Activated T-cell treated with anti-CD3 and anti-CD28 coated beads, Interleukin-2, amount 50 U/mL, for 1 hour (primary cell): ENCODE results near the gene PTPRN2.
"Not testable (repeated sequence)": the region's sequence is repeated elsewhere in the genome, so short reads cannot be mapped to it uniquely, and the experiment has no call there.

ENCODE experiments used
- DNase-seq: peaks from one replicate; pipeline ENCODE4 v3.0.0-alpha.2; 2020

The PTPRN2 gene

DNA sequence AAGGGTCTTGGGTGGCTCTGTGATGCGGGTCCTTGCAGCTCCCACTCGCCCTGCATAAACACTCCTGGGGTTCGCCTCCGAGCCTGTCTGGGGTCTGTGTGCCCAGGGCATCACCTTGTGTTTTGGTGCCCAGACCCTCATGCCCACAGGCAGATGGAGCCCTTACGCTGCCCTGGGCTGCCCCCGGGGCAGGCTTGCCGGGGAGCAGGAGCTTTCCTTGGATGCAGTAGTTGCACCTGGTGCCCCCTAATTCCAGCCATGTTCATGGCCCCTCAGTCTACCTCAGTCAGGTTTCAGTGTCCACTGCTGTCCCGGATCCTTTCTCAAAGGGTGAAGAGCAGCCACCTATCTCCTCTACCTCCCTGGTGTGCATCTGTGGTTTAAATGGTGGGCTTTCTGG is 396.0 kb downstream of the PTPRN2 start:
- no peak for DNase-seq

DNA sequence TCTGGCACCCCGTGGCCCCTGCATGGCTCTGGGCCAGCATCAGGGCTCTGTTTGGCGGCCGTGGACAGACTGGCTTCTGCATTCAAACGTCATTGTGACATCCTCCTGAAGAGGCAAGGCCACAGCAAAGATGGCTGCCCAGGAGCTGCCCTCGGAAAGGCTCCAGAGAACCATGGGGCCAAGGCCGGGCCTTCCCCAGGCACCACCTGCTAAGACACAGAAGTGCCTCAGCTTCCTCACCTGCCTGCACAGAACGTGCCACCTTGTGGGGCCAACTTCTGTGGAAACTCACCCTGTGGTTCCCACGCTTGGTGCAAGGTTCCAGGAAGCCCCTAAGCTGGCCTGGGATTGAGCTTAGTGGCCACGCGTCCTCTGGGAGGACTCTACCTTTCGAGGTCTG is 396.9 kb downstream of the PTPRN2 start:
- DNase-seq = no peak

DNA sequence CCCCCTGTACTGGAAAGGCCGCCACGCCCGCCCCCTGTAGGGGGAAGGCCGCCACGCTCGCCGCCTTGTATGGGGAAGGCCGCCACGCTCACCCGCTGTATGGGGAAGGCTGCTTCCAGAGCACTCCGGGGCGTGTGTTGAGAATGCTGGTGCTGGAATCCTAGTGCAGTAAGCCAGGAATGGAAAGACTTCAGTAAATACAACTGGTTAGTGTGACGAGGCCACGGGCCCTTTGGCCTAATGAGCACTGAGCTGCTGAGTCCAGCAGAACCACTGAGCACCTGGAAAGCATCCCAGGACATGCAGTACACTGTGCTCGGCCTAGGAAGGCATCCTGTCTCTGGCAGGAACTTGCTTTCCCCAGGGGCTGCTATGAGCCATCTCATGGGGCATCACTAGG is 398.9 kb downstream of the PTPRN2 start:
- DNase-seq = no peak

DNA sequence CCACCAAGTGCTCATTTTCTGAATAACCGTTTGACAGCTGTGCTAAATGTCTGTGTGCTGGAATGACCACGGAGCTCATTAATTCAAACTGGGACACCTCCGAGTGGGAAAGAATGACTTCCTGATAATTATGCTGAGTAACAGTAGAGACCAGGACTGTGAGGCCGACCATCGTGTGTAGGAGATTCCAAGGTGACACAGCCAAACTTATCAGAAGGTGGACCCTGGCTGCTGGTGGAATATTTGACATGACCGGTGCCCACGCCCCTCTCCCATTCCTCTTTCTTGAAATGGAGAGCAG is 400.0 kb downstream of the PTPRN2 start:
- no peak for DNase-seq

DNA sequence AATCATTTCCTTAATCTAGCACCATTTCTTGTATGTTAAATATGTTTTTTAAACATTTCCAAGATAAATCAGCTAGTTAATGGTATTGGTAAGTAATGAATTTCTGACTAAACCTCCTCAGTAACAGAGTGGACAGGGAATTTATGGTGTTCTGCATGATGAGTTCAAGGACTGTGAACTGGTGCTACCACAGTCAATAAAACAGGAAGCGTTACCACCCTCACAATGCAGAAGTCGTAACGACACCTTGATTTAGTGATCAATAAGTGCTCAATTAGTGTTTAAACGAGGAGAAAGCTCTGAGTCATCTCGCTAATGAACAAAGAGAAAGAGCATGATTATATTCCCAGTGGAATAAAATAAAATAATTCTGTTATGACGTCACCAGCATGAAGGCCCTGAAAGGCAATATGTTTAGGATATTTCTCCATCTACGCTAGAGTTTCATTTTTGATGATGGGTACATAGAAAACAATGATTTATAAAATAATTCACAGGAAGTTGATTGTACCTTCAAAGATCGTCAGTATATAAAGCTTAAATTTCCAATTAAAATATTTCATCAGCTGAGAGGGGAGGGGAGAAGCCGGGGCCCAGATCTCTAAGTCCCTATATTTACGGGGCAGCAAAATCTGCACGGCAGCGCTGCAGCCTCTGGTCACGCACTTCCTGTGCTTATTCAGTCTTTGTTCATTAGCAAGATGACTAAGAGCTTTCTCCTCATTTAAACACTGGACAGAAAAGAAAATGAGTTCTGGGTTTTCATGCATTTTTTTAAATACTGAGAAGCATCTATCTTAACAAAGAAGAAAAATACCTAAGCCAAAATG is 400.5 kb downstream of the PTPRN2 start:
- no peak for DNase-seq

DNA sequence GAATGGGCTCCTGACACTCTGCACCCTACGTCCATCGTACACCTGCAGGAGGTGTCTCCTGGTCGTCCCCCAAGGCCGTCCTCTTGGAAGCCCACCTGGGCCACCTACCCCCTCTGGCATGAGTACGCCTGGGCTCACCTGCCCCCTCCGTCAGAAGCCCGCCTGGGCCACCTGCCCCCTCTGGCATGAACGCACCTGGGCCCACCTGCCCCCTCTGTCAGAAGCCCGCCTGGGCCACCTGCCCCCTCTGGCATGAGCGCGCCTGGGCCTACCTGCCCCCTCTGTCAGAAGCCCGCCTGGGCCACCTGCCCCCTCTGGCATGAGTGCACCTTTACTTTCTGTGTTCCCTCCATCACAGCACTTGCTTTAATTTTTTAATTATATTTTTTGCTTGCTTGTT is 401.2 kb downstream of the PTPRN2 start:
- DNase-seq = no peak

DNA sequence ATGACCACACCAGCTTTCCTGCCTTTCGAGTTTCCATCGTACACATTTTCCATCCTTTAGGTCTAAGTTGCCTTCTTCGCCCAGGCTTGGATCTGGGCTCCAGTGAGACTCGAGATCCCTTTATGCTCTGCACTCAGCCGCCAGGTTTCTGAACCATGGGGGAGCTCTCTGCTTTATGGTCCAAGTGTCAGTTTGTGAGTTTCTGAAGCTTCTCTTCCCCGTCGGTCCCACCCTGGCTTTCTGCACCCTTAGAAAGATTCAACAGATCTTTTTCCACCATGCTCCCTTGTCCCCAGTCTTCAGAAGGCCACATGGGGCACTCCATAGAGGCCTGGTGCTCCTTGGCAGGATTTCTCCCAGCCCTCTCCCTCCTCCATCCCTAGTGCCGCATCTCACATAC is 402.0 kb downstream of the PTPRN2 start:
- no peak for DNase-seq

DNA sequence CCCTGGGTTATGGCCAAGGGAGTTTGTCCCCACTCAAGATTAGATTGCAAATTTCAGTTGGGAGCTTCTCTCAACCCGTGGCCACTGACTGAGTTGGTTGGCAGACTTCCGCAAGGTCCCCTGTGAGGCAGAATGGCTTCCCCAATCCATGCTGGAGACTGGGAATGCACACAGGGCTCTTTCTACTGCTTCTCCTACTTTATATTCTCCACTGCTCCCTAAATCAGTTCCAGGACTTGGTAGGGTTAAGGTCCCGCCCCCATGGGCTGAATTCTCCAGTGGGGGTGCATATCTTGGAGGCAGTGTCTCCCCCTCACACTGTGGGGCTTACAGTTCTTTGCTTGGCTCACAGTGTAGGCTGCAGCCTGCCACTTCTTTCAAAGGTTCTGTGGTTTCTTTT is 404.2 kb downstream of the PTPRN2 start:
- DNase-seq = no peak

DNA sequence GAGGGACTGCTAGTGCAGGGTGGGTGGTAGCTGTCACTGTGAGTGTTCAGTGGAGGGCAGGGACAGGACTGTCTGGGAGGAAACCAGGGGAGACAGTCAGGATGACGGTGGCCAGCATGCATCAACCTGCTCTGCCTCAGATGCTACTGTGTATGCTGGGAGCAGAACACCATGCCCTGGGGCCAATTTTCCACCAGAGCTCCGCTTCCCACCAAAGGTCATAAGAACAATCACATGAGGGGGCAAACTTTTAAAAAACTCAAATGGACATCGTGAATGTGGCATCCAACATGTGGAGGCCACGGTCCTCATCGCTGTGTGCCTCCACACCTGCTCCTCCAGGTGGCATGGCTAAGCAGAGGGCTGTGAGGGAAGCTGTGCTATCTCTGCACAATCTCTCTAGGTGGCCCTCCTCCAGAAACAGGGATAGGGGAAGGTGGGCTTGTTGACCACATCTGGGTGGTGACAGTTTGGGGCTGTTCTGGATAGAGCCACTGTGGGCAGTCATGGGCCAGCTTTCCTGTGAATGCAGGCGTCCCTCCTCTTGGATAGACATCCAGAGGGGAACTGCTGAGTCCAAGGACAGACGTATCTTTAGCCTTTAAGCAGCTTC is 411.0 kb downstream of the PTPRN2 start:
- DNase-seq = no peak

DNA sequence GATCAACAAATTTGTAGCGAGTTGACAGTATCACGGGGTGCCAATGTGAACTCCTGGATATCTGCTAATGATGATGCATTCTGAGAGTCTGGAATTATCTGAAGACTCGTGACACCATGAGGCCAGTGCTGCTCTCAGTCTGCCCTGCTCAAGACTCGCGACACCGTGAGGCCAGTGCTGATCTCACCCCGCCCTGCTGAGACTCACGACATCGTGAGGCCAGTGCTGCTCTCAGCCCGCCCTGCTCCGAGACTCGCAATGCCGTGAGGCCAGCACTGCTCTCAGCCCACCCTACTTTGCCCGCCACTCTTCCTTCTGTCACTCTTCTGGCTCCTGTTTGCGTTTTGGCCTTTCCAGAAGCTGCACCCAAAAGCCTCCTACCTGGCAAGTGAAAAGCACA is 411.8 kb downstream of the PTPRN2 start:
- no peak for DNase-seq

DNA sequence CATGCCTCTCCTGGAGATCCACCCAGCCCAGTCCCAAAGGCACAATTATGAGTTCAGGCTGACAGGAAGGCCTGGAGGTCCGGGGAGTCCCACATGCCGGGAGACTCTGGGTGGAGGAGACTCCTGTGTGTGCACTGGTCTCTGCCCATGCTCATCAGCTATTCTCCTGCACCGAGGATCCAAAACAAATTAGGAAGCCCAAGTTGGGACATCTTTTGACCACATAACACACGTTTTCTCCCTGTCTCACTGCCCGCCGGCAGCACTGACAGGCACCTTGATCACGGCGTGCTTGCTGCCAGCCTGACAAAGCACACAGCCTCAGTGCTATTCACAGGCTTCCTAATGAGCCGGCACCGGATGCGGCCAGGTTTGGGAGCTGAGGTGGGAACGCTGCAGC is 412.7 kb downstream of the PTPRN2 start:
- DNase-seq = no peak

DNA sequence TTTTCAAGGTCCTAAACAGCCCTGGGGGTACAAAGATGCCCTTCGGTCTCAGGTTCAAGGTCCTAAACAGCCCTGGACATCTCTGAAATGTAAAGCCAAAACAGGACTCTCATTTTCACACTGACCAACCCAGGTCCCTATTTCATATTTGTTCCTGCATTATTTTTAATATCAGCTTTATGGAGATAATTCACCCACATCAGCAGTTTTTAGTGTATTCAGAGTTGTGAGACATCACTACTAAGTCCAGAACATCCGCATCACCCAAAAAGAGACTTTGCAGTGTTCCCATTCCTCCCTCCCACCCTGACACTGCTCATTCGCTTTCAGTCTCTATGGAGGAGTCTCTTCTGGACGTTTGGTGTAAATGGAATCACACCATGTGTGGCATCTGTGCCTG is 420.2 kb downstream of the PTPRN2 start:
- no peak for DNase-seq

DNA sequence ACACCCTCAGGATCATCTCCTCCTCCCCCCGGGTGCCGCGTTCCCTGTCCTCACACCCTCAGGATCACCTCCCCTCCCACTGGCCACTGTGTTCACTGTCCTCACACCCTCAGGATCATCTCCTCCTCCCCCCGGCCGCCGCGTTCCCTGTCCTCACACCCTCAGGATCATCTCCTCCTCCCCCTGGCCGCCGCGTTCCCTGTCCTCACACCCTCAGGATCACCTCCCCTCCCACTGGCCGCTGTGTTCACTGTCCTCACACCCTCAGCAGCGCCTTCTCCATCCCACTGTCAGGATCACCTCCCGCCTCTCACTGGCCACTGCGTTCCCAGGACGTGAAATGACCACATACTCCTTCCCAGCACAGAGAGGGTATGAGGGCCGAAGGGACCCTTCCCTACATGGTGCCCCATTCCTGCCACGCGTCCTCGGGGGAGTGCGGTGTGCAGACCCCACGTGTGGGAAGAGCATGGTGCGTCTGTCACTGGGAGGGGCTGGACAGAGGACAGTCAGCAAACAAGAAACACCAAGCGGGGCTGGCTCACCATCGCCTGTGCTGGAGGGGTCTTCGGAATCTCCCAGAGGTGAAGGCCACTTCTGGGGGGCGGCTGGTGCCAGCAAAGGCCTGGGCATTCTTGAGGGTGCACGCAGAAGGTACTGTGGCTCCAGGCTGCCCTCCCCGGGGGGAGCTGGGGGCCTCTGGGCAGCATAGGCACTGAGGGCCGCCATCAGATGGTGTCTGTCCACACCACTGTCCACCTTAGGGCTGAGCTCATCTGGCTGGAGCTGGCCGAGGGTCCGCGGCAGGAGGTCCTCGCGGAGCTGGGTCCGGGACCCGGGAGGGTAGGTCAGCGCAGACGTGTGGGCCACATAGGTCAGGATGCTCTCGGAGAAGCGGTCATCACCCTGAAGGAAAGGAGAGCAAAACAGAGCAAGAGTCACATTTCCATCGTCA is 421.0 kb downstream of the PTPRN2 start:
- DNase-seq = no peak

DNA sequence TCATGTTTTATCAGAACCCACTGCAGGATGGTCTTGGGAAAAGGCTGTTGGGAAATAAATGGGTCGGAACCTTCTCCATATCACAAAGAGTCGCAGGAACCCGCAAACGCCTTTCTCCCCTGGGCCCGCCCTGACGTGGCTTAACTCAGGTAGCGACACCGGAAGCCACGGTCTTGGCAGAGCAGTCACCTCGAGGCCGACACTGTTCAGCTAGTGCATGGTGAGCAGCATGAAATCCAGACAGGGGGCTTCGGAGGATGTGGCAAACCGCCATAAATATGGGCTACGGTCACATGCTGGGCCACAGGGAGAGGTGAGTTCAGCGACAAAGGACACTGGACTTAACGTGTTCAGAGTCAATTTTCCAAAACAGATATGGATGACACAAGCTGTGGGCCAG is 421.9 kb downstream of the PTPRN2 start:
- DNase-seq = no peak

DNA sequence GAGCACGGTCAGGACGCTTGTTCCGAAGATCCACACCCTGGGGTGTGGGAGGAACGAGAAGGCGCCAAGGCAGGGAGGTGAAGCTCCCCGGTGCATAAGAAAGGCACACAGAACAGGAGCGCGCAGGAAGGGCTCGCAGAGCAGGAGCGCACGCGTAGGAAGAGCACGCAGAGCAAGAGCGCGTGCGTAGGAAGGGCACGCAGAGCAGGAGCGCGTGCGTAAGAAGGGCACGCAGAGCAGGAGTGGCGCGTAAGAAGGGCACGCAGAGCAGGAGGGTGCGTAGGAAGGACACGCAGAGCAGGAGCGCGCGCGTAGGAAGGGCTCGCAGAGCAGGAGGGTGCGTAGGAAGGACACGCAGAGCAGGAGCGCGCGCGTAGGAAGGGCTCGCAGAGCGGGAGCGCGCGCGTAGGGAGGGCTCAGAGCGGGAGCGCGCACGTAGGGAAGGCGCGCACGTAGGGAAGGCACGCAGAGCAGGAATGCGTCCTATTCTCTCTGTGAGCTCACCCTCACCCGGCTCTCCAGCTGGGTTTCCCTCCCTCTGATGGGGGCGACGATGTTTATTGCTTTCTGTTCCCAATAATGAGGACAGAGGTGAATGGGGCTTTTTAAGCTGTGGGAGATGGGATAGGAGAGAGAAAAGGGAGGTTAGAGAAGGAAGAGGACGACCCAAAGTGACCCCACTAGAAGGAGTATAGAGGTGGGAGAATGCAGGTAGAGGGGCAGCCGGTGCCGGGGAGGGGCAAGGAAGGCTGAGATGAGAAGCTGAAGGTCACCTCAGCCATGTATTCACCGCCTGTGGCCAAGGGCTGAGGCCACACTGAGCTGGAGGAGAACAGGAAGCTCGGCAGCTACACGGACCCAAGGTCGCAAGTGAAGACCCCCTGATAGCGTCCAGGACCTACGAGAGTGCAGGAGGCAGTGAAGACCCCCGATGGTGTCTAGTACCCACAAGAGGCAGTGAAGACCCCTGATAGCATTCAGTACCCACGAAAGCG is 423.2 kb downstream of the PTPRN2 start:
- no peak for DNase-seq

DNA sequence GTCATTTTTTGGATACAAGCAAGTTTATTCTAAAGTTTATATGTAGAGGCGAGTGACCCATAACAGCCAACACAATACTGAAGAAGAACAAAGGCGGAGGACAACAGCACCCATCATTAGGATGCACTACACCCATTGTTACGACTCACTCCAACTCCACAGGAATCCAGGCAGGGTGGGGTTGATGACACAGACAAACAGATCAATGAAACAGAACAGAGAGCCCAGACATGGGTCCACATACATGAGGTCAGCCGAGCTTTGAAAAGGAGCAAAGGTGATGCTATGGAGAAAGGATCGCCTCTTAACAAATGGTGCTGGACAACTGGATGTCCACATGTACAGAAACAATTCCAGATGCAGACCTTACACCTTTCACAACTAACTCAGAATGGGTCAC is 426.4 kb downstream of the PTPRN2 start:
- no peak for DNase-seq

DNA sequence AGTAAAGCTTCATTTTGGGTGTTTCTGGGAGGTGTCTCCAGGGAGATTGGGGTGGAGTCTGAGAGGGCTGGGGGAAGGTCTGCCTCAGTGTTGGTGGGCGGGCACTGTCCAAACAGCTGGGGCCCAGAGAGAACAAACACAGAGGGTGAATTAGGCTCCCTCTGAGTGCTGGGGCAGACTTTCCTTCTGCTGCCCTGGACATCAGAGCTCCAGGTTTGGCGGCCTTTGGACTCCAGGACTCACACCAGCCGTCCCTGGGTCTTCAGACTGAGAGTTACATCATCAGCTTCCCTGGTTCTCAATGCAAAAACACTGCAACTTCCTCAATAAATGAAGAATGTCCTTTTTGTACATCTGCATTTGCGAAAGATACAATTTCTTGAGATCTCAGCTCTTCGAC is 427.4 kb downstream of the PTPRN2 start:
- DNase-seq = no peak

DNA sequence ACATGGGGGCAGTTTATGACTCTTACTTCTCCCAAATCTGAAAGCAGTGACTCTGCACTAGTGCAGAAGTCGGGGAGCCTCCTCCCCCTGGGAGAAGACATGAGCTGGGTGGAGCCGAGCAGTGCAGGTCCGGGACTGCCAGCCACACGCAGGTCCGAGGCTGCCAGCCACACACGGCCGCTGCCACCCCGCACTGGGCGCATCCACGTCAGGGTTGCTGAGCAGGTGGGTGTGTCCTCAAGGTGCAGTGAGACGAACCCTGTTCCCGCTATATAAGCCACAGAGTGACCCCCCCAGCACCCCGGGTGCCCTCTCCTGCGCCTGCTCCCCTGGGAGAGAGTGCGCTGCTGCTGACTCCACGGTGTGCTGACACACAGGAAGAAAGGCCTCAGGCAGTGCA is 430.2 kb downstream of the PTPRN2 start:
- no peak for DNase-seq

DNA sequence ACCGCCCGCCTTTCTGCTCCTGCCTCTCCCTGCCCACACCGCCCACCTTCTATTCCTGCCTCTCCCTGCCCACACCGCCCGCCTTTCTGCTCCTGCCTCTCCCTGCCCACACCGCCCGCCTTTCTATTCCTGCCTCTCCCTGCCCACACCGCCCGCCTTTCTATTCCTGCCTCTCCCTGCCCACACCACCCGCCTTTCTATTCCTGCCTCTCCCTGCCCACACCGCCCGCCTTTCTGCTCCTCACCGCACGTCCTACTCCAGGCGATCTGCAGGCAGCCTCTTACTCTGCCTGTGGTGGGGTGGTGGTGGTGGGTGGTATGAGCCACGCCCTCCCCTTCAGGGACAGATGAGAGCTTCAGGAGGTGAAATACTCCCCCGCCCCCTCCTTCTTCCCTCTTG is 436.4 kb downstream of the PTPRN2 start:
- DNase-seq = peak; percentile 30

DNA sequence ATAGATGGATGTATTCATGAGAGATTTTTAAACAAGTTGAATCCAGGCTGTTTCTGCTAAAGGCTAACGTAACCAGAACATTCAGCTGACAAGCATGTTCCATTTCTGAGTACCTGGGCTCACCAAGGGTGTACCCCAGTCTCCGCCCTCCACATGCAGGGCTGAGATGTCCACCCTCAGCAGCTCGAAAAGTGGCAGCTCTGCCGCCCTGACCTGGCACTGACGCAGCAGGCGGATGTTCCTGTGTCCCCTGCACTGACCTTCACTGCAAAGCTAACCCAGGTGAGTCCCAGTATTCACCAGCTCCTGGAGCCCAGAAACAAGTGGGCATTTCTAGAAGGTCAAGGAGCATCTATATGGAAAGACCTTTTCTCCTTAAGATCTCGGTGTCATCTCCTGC is 437.4 kb downstream of the PTPRN2 start:
- DNase-seq = no peak

DNA sequence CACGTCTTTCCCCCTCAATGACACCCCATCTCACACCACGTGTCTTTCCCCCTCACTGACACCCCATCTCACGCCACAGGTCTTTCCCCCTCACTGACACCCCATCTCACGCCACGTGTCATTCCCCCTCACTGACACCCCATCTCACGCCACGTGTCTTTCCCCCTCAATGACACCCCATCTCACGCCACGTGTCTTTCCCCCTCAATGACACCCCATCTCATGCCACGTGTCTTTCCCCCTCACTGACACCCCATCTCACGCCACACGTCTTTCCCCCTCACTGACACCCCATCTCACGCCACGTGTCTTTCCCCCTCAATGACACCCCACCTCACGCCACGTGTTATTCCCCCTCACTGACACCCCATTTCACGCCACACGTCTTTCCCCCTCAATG is 440.2 kb downstream of the PTPRN2 start:
- DNase-seq = not testable (repeated sequence)

DNA sequence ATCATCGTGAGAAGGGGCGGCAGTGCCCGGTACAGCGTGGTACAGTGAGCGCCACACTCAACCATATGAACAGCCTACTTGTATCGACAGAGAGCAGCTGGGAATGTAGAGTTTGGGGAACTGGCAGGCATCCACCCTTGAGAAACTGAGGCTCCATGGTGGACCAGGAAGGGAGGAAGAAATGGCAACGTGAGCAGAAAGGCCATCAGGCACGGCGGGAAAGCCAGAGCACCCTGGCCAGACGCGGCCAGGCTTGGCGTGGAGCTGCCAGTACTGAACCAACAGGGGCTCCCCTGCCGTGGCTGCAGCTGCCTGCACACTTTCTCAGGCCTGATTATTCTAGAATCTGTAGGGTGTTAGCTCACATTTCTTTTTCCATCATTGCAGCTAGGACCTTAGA is 442.3 kb downstream of the PTPRN2 start:
- DNase-seq = no peak
